WTC11 (cell line): Measurements from ENCODE around the gene HYDIN. TPM values are rescaled to one million over a fixed set of nuclear protein-coding genes. Genes with fewer than 3 reads are reported as not detected.

Source experiments
- ATAC-seq: fragments of 200-7000 bp; cut with Tn5 transposase; 2 replicates; pipeline ENCODE4 v1.10.0; 2021; ENCODE audit warnings: mild to moderate bottlenecking, moderate library complexity
- CTCF ChIA-PET: fragments of 300-600 bp; sonication (Branson Sonifier 250); formaldehyde crosslinking; loops from one replicate; lab custom pipeline; 2021; ENCODE audit warnings: antibody characterized with exemption; lab: Charles Lee
- POLR2A ChIA-PET: fragments of 350-600 bp; sonication (Branson Sonifier 250); formaldehyde crosslinking; loops from one replicate; lab custom pipeline; 2021; ENCODE audit warnings: antibody characterized with exemption; lab: Charles Lee
- DNase-seq: peaks from one replicate; pipeline ENCODE4 v3.0.0; 2021; ENCODE audit warnings: low spot score
- H3K27ac Mint-ChIP-seq: 2 replicates; pipeline ENCODE4 v1.8.0; 2021; ENCODE audit warnings: mixed read lengths
- H3K27me3 Mint-ChIP-seq: 2 replicates; pipeline ENCODE4 v1.8.0; 2021; ENCODE audit warnings: low read depth, mild to moderate bottlenecking, moderate library complexity, mixed read lengths
- H3K36me3 Mint-ChIP-seq: 2 replicates; pipeline ENCODE4 v1.8.0; 2021; ENCODE audit warnings: mixed read lengths
- H3K4me1 Mint-ChIP-seq: 2 replicates; pipeline ENCODE4 v1.8.0; 2022; ENCODE audit warnings: mixed read lengths
- H3K4me3 Mint-ChIP-seq: 2 replicates; pipeline ENCODE4 v1.8.0; 2021; ENCODE audit warnings: mild to moderate bottlenecking, moderate library complexity, mixed read lengths
- H3K9me3 Mint-ChIP-seq: 2 replicates; pipeline ENCODE4 v1.8.0; 2021; ENCODE audit warnings: mixed read lengths
- ARID4B ChIP-seq: sonication (generic); formaldehyde crosslinking; IDR thresholded peaks from 2 replicates; pipeline ENCODE4 v1.8.0; 2023; ENCODE audit warnings: missing genetic modification reagents, mild to moderate bottlenecking, borderline replicate concordance
- ATF2 ChIP-seq: sonication (generic); formaldehyde crosslinking; IDR thresholded peaks from 2 replicates; pipeline ENCODE4 v1.8.1; 2022; ENCODE audit warnings: low read depth, missing genetic modification reagents, borderline replicate concordance
- CDX4 ChIP-seq: fragments of 250-450 bp; sonication (Bioruptor Pico); IDR thresholded peaks from 2 replicates; pipeline ENCODE4 v1.9.0; 2021; ENCODE audit warnings: moderate library complexity, mild to moderate bottlenecking, inconsistent platforms, borderline replicate concordance
- CREB1 ChIP-seq: sonication (generic); formaldehyde crosslinking; IDR thresholded peaks from 2 replicates; pipeline ENCODE4 v1.8.0; 2023; ENCODE audit warnings: mild to moderate bottlenecking, missing genetic modification reagents
- E2F1 ChIP-seq: sonication (generic); formaldehyde crosslinking; IDR thresholded peaks from 2 replicates; pipeline ENCODE4 v1.8.0; 2022; ENCODE audit warnings: mild to moderate bottlenecking, missing genetic modification reagents
- GRHL2 ChIP-seq: fragments of 250-450 bp; sonication (Bioruptor Pico); IDR thresholded peaks from 2 replicates; pipeline ENCODE4 v1.8.0; 2022; ENCODE audit warnings: mild to moderate bottlenecking, moderate library complexity; ENCODE audit not compliant: insufficient replicate concordance, severe bottlenecking
- HMGA2 ChIP-seq: fragments of 250-450 bp; sonication (Bioruptor Pico); IDR thresholded peaks from 2 replicates; pipeline ENCODE4 v1.4.0; 2021; ENCODE audit warnings: mild to moderate bottlenecking, moderate library complexity
- IRF1 ChIP-seq: sonication (generic); formaldehyde crosslinking; IDR thresholded peaks from 2 replicates; pipeline ENCODE4 v1.8.0; 2023; ENCODE audit warnings: missing genetic modification reagents
- KAT7 ChIP-seq: sonication (generic); formaldehyde crosslinking; IDR thresholded peaks from 2 replicates; pipeline ENCODE4 v1.8.1; 2023; ENCODE audit warnings: missing genetic modification reagents, mild to moderate bottlenecking, borderline replicate concordance
- NFATC4 ChIP-seq: fragments of 250-450 bp; sonication (Bioruptor Pico); IDR thresholded peaks from 2 replicates; pipeline ENCODE4 v1.9.0; 2021; ENCODE audit warnings: mild to moderate bottlenecking
- NFE2L1 ChIP-seq: sonication (generic); formaldehyde crosslinking; IDR thresholded peaks from 2 replicates; pipeline ENCODE4 v1.8.1; 2023; ENCODE audit warnings: missing genetic modification reagents
- NR3C1 ChIP-seq: sonication (generic); formaldehyde crosslinking; conservative IDR thresholded peaks from 2 replicates; pipeline ENCODE4 v1.8.1; 2023; ENCODE audit warnings: low read depth, mild to moderate bottlenecking, missing genetic modification reagents
- PREB ChIP-seq: sonication (generic); formaldehyde crosslinking; IDR thresholded peaks from 2 replicates; pipeline ENCODE4 v1.8.1; 2022; ENCODE audit warnings: mild to moderate bottlenecking, missing genetic modification reagents, moderate library complexity, borderline replicate concordance
- RELA ChIP-seq: sonication (generic); formaldehyde crosslinking; IDR thresholded peaks from 2 replicates; pipeline ENCODE4 v1.8.1; 2022; ENCODE audit warnings: missing genetic modification reagents, mild to moderate bottlenecking, borderline replicate concordance
- USF1 ChIP-seq: sonication (generic); formaldehyde crosslinking; IDR thresholded peaks from 2 replicates; pipeline ENCODE4 v1.8.0; 2022; ENCODE audit warnings: mild to moderate bottlenecking, missing genetic modification reagents
- ZNF263 ChIP-seq: sonication (generic); formaldehyde crosslinking; IDR thresholded peaks from 2 replicates; pipeline ENCODE4 v1.8.1; 2022; ENCODE audit warnings: low read depth, mild to moderate bottlenecking, moderate library complexity, missing genetic modification reagents
- ZNF512 ChIP-seq: sonication (generic); formaldehyde crosslinking; IDR thresholded peaks from 2 replicates; pipeline ENCODE4 v1.8.1; 2022; ENCODE audit warnings: missing genetic modification reagents, borderline replicate concordance
- total RNA-seq: library from RNA; stranded (reverse); gene quantifications from 3 replicates; pipeline ENCODE4 v1.2.3, GENCODE V29; 2021

The HYDIN gene
- total RNA-seq, 1 experiment from 2014 or later, result 2.6 TPM

- CTCF ChIA-PET, result interaction anchor here (0.6 to 1.8 kb wide), 3 partner anchors 14 to 638 kb away, joined by 3 to 7 read pairs (median 3); no protein-coding TSS in a partner anchor
- no peak for ATAC-seq
- Mint-ChIP-seq H3K4me1 (peaks cover 10% of the 10 kb centered on the region; the same call in 1 of the 2 replicates), H3K9me3 (peaks cover 7% of the 10 kb centered on the region), H3K27me3 (no peaks in the 10 kb centered on the region), H3K36me3 (peaks cover 53% of the 10 kb centered on the region), H3K4me3 (no peak overlapping the region), H3K27ac (no peak overlapping the region)
- POLR2A ChIA-PET, result no interaction called here
- TF ChIP-seq NR3C1 (CRISPR knock-in tag), result no peak
- no peak for TF ChIP-seq PREB (CRISPR knock-in tag)
- TF ChIP-seq ATF2 (CRISPR knock-in tag), result no peak
- no peak for TF ChIP-seq E2F1 (CRISPR knock-in tag)
- TF ChIP-seq ZNF263 (CRISPR knock-in tag), result no peak
- TF ChIP-seq CREB1 (CRISPR knock-in tag), result no peak
- no peak for TF ChIP-seq HMGA2 (CRISPR knock-in tag)
- TF ChIP-seq NFE2L1 (CRISPR knock-in tag), result no peak
- no peak for TF ChIP-seq RELA (CRISPR knock-in tag)
- no peak for TF ChIP-seq ZNF512 (CRISPR knock-in tag)
- no peak for DNase-seq
Observed at GRCh38 chr16:70784692-70785555, 445.6 kb downstream of the HYDIN start.

GRCh38 chr16:70782237-70782636 is 448.3 kb downstream of the HYDIN start:
- H3K27ac Mint-ChIP-seq, result no peak overlapping the region
- peaks cover 2% of the 10 kb centered on the region; the same call in 1 of the 2 replicates for H3K4me1 Mint-ChIP-seq
- no peak for DNase-seq
- CTCF ChIA-PET, result no interaction called here
- no peak overlapping the region for H3K4me3 Mint-ChIP-seq
- H3K9me3 Mint-ChIP-seq, result peaks cover 7% of the 10 kb centered on the region
- ATAC-seq, result no peak
- POLR2A ChIA-PET, result no interaction called here
- no peaks in the 10 kb centered on the region for H3K27me3 Mint-ChIP-seq
- peaks cover 62% of the 10 kb centered on the region for H3K36me3 Mint-ChIP-seq
- TF ChIP-seq USF1 (CRISPR knock-in tag) (no peak), CDX4 (CRISPR knock-in tag) (no peak), GRHL2 (CRISPR knock-in tag) (no peak), KAT7 (CRISPR knock-in tag) (no peak), NFATC4 (CRISPR knock-in tag) (no peak), ARID4B (CRISPR knock-in tag) (no peak), IRF1 (CRISPR knock-in tag) (no peak)
